Activated CD8-positive, alpha-beta memory T cell treated with anti-CD3 and anti-CD28 coated beads for 1 hour (primary cell): ENCODE measurements around the gene JAG1.

Experiments
- DNase-seq, 2 donors: peaks; one replicate each; pipeline ENCODE4 v3.0.0-alpha.2; 2020; ENCODE audit warnings: low read depth in 1 of 2; ENCODE audit errors: extremely low read depth in 1 of 2

The JAG1 gene

DNA sequence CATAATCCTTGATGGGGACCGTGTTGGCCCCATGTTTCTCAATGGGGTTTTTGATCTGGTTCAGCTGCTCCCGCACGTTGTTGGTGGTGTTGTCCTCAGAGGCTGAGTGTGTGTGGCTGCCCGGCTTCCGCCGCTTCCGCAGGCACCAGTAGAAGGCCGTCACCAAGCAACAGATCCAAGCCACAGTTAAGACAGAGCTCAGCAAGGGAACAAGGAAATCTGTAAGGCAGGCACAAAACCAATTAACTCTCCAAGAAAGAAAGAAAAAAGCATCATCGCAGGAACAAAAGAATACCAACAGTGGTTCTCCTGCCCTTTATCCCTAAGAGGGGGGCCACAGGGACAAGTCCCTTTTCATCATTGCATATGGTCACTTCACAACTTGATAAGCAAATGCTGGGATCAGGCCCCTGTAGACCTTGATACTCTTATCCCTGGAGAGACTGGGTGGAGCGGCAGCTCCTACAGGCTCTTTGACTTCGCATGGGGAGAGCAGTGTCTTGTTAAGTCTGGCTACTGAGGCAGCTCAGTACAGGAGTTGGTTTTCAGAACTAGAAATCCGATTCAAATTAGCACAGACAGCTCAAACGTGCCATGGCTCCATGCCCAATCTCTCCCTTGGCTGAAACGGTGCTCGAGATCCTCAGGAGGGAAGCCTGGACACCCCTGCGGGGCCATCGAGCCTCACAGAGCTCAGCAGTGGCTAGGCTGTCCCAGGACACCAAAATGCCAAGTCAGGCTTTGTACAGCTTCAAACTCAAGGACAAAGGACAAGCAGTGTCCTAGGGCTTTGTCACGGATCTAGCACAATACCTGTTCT lies 33.9 kb downstream of the JAG1 start:
- no peak for DNase-seq

DNA sequence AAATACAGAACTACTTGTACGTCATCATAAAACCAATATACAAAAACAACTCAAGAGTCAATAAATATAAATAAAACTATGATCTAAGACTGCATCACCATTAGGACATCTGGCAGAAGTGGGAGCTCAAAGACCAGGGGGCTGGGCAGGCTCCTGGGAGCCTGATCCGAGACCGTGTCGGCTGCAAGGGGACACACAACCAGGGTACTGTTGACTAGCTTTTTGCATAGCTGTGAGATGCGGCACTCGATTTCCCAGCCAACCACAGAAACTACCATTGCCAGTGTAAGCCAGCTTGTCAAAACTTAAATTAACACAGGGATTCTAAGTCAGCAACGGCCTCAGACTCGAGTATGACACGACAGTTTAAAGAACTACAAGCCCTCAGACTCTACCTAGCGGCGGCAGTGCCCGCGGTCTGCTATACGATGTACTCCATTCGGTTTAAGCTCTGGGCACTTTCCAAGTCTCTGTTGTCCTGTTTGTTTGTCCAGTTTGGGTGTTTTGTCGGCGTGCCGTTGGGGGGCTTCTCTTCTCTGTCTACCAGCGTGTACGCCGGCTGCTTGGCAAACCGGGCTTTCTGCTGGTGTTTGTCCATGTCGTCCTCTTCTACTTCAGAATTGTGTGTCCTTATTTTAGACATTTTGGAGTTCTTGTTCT lies 34.6 kb downstream of the JAG1 start:
- no peak for DNase-seq

GRCh38 chr20:10637563-10637962 lies 36.2 kb downstream of the JAG1 start:
- no peak for DNase-seq

- no peak for DNase-seq
Observed at GRCh38 chr20:10637031-10637559, 36.7 kb downstream of the JAG1 start.

GRCh38 chr20:10636326-10636818 lies 37.4 kb downstream of the JAG1 start:
- no peak for DNase-seq

DNA sequence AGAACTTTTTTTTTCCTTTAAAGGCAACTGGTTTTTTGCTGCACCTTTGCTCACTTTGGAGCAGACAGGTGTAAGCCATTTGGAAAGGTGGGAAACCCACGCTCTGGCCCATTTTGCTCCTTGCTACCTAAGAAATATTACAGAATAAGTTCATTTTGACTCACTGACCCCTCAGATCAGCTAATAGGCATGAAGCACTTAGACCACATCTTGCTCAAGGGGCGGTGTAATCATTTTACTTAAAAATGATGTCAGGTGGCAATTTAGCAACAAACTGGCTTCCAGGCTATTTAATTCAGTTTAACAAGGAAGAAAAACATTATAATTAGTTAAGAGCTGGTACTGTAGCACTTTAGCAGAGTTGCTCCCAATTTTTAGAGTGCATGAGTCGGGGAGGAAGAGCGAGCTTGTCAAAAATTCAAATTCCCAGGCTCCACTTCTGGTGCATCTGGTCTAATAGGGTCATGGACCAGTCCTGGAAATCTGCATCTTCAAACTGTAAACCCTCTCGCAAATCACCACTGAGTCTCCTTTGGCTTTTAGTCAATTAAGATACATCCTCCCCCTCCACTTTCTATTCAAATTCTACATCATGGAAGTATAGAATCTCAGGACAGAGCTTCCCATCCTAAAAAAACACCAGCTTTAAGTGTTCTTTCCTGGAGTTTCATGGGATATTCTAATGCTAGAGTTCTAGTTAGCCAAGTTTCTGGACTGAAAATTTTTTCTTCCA lies 38.2 kb downstream of the JAG1 start:
- DNase-seq: no peak

DNA sequence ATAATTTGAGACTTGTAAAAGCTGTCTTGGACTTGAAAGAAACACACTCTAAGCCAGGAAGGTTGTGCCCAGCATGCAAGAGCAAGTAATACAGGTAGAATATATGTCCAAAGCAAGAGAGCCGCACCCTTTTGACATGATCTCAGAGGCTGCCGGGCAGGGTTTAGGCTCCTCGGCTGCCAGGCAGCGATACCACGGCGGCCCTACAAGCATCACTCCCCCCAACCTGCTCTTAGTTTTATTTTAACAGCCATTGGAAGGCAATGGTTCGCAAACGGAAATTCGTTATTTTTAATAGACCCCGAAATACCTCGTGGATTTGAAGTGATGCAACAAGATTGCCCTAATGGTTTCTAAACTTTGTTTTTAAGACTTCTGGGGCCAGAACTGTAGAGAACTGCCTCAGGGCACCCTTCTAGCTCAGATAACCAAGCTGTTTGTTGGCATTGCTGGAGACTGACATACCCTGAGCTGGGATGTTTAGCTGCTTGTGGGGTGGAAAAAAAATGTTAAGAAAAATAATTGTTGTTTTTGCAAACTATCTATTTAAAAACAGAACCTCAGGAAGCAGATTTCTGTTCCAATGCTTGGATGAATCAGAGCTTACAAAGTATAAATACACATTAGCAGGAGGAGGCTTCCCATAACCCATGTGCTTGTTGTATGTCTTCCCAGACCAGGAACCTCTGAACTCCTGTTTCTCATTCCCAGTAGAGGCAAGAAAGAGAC lies 39.0 kb downstream of the JAG1 start:
- DNase-seq: no peak

GRCh38 chr20:10634211-10634610 lies 39.6 kb downstream of the JAG1 start:
- DNase-seq: no peak

GRCh38 chr20:10633718-10634117 lies 40.1 kb downstream of the JAG1 start:
- DNase-seq: no peak

DNA sequence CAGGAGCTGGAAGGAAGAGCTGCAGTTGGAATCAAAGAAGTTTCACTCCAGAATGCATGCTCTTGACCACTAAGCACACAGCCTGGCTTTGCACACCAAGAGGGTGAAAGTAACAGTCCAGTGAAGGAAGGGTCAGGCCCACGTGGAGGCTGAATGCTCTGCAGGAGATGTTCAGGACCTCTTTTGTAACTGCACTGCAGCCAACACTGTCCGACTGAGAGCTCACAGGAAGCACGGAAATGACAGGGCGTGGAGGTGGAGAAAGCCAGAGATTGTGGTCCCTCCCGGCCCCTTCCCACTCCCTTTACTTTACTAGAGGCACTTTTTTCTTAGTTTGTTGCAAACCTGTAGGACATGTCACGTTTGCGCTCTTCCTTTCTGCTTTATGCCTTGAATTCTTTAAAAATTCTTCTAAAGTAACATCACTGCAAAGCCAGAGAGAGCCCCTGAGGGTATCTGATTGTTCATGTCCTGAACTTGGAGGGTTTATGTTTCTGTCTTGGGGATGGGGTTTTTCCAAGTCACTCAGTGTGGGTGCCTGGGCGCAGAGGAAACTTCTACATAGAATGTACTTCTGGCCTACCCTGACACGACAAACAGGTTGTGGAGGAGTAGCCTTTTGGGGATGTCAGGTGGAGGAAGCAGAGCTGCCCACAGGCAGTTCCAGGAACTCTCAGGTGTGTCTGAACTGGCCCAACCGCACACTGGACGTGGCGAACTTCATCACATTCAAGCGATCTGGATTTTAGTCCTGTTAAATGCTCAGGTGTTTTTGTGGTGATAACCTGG lies 40.9 kb downstream of the JAG1 start:
- DNase-seq: no peak

DNA sequence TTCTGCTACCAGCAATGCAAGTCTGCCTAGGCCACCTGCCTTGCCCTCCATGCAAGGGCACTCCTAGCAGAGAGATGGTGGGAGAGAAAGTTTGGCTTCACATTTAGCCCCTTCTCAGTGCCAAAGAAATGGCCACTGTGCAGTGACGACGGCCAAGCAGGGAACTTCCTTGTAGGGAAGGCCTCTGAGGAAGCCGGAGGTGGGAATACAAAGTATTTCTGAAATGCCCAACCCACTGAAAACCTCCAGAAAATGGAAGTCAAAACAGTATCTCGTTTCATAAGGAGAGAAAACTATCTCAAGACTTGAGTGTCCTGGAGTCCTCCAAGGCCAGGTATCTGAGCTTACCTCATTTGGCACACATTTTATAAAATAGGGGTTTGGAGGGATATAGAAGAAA lies 42.7 kb downstream of the JAG1 start:
- no peak for DNase-seq

GRCh38 chr20:10629946-10630650 lies 43.7 kb downstream of the JAG1 start:
- DNase-seq: no peak

DNA sequence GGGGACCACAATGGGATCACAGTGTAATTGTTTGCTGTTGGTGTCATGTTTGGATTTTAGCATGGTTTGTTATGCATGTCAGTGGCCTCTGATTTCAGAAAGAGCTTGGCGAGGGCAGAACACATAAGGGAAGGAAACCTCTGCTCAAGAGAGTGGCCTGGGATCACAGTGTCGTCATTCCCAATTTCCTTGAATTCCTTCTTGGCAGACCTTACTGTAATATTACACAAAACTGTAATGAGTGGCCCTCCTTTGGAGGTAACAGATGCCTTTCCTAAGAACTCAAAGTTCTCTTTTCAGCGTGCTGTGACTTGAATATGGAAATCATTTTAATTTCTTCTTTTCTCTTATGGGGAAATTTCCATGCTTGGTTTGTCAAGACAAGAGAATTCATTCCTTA lies 46.9 kb downstream of the JAG1 start:
- no peak for DNase-seq

DNA sequence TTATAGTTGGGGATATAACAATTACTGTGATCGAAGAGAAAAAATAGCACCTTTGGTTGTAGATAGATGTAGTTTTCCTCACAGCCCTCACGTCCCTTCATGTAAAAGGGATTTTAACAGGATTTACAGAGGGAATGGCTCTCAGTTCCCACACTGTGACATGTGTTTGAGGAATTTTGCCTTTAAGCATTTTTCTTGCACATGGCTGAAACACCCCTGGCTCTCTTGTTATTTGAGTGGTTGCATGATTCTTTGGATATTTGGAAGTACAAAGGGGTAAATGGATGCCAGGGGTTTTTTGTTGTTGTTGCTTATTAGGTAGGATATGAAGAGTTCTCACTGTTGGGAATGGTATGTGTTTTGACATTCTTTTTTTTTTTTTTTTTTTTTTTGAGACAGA lies 48.2 kb downstream of the JAG1 start:
- no peak for DNase-seq

DNA sequence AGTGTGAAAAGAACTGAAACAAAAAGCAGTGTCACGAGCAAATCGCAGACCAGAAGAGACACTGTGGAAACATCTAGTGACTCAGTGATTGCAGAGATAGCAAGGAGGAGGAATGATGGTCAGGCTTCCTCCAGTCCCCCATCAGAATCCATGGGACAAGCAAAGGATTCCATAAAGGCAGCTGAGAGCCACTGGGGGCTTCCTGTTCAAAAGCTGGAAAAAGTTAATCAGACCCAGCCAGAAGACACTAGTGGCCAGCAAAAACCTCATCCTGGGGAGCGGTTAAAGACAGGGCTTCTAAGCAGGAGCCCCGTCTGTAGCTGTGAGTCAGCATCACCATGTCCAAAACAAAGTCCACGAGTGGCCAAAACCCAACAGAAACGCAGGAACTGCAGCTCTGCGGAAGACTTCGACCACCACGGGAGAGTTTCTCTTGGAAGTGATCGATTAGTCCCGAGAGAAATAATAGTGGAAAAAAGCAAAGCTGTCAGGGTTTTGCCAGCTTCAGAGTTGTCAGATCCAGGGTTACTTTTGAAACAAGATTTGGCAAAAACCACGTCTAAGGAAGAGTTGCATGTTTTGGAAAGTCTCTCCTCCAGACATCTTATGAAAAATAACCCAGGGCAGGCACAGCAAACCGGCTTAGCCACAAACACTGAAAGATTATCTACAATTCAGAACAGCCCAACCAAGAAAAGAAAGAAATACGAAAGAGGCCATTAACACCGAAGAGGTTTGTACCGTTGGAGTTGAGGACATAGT lies 51.0 kb downstream of the JAG1 start:
- DNase-seq: no peak

DNA sequence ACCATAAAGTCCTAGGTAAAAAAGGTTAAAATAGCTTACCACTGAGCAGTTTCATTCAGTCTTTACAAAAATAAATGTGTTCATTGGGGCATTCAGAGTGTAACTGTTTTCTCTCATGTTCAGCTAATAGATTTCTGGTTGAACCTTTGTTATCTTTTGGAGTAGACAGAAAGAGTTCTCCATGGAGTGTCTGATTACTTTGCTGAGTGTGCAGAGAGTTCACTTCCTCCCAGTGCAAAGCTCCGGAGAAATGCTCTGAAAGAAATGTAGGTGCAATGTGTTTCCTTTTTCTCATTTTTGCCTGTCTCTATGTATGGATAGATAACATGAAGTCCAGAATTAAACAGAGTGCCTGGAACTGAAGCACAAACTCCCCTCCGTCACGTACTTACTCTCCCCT lies 52.6 kb downstream of the JAG1 start:
- DNase-seq: no peak

DNA sequence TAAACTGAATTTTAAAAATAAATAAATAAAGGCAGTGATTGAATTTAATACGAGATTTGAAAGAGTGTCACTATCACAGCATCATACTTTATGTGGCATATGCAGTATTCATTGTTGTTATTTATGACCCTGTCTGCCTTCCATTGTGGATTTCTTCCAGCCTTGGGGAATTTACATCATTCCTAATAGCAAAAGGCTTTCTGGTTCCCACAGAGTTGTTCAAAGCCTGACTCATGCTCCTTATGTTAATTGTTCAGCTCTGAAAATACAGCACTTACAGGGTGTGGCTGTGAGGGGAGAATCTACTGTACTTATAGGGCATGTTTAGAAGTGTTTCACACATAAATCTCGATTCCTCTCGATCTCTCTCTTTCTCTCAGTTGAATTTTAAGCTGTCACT lies 54.4 kb downstream of the JAG1 start:
- no peak for DNase-seq

GRCh38 chr20:10618611-10619245 lies 55.1 kb downstream of the JAG1 start:
- DNase-seq: no peak
